ENCODE data around the gene RPL38.

Gene RPL38

DNA sequence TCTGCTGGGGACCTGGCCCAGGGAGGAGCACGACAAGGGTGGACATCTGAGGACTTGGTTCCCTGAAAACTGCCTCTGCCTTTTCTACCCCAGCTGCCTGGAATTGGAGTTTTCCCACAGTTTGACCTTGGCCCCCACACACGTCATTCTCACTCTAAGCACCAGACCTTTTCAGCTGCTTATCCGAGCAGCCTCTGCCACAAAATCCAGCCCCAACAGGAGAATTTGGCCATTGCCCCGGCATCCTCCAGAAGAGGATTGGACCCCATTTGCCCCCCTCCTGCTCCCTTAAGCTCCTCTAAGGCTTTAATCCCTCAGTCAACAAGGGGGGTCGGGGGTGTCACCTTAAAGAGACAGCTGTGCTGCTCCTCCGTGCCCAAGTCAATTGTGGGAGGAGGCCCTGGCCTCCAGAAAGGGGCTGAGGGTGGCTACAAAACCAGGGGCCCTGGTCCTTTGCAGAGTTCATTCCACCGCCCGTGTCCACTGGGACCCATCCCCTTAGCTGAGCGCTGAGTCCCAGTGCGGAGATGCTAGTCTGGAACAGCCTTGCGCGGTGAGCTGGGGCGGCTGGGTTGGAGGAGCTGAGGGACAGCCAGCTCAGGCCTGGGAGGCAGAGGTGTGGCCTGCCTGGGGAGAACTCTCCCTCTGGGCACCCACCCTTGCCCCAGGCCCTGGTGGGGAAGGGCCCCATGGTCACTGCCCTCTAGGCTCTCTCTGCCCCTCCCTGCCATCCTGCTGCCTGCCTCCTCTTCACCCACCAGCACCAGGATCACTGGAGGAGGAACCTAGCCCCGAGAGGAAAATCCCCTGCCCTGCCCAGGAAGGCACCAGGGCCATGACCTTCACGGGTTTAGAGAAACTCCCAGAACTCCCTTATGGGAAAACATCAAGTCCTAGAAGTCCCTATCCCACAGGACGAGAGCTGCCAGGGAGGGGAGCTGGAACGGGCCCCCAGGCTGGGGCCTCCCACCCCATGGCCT is 28.7 kb downstream of the RPL38 start:
- no peaks in the 10 kb centered on the region for H3K36me3 ChIP-seq (ENCODE audit: insufficient read depth, low read length)
- no peak overlapping the region for H3K4me3 ChIP-seq (ENCODE audit: low read length)
- H3K27me3 ChIP-seq (ENCODE audit: insufficient read depth, low read length) = no peaks in the 10 kb centered on the region
- no peak overlapping the region for H3K9ac ChIP-seq (ENCODE audit: low read depth, low read length)
- no peaks in the 10 kb centered on the region for H3K9me3 ChIP-seq (ENCODE audit: insufficient read depth, low read depth, low read length)
- no peak overlapping the region for H3K27ac ChIP-seq (ENCODE audit: low read depth, low read length)
- H3K4me1 ChIP-seq (ENCODE audit: insufficient read depth, low read length) = no peaks in the 10 kb centered on the region
- 86% methylated on average over 17 of the region's 17 CpGs for WGBS

DNA sequence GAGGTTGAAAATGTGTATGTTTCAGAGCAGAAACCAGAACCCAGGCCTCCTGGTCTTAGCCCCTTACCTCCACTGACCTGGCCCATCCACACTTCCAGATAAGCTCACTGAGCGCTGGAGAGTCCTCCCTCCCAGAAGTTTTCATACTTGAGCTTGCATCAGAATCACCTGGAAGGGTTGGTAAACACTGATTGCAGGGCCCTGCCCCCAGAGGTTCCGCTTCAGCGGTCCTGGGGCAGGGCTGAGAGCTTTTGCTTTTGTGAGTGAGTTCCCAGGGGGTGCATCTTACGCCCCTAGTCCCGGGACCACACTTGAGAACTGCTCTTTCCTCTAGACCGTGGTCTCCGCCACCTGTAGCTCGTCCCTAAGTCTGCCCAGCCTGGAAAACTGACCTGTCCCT is 30.5 kb downstream of the RPL38 start:
- Histone ChIP-seq H3K9me3 (ENCODE audit: insufficient read depth, low read depth, low read length) (no peaks in the 10 kb centered on the region), H3K9ac (ENCODE audit: low read depth, low read length) (no peak overlapping the region), H3K27me3 (ENCODE audit: insufficient read depth, low read length) (no peaks in the 10 kb centered on the region), H3K4me1 (ENCODE audit: insufficient read depth, low read length) (no peaks in the 10 kb centered on the region), H3K27ac (ENCODE audit: low read depth, low read length) (no peak overlapping the region), H3K4me3 (ENCODE audit: low read length) (no peak overlapping the region), H3K36me3 (ENCODE audit: insufficient read depth, low read length) (no peaks in the 10 kb centered on the region)
- 86% methylated on average over 8 of the region's 8 CpGs for WGBS

DNA sequence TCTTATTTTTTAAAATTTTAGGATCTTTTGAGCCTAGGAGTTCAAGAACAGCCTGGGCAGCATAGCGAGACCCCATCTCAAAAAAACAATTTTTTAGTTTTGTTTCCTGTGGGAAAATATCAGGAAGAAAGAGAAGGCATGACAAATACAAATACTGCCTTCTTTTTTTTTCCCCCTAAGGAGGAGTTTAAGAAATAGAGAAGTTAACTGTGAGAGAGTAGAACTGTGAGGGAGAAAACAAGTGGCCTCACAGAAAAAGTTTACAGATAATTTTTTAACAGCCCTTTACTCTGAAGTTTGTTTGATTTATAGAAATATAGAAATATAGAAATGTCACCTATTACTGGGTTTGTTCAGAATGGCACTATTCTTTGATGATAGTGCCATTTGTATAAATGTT is 31.0 kb downstream of the RPL38 start:
- Histone ChIP-seq H3K9ac (ENCODE audit: low read depth, low read length) (no peak overlapping the region), H3K4me3 (ENCODE audit: low read length) (no peak overlapping the region), H3K27me3 (ENCODE audit: insufficient read depth, low read length) (no peaks in the 10 kb centered on the region), H3K27ac (ENCODE audit: low read depth, low read length) (no peak overlapping the region), H3K9me3 (ENCODE audit: insufficient read depth, low read depth, low read length) (no peaks in the 10 kb centered on the region), H3K36me3 (ENCODE audit: insufficient read depth, low read length) (no peaks in the 10 kb centered on the region), H3K4me1 (ENCODE audit: insufficient read depth, low read length) (no peaks in the 10 kb centered on the region)
- no CpG with 5 or more reads among the region's 1 CpG for WGBS

DNA sequence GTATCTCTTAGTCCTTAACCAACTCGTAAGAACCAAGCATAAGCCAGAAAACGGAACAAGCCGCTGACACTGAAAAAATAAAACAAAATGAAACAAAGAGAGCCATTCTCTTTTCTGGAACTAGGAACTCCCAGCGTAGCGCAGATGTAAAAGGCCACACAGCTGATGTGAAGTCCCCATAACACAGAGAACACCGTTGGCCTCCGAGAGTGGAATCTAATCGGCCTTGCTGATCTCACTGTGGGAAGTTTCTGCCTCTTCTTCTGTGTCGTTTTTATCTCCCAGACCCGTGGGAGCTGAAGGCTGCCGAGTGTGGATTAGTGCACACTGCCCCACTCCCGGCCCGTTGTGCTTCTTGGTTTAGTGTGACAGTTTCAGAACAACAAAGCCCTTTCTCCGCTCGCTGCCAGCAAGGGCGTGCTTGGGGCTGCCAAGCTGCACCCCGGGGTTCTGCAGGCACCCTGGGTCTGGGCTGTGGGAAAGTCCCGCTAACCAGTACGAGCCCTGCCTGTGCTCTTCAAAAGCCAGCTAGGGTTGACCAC is 31.6 kb downstream of the RPL38 start:
- H3K9me3 ChIP-seq (ENCODE audit: insufficient read depth, low read depth, low read length) = no peaks in the 10 kb centered on the region
- 92% methylated on average over 19 of the region's 19 CpGs for WGBS
- H3K4me1 ChIP-seq (ENCODE audit: insufficient read depth, low read length) = no peaks in the 10 kb centered on the region

DNA sequence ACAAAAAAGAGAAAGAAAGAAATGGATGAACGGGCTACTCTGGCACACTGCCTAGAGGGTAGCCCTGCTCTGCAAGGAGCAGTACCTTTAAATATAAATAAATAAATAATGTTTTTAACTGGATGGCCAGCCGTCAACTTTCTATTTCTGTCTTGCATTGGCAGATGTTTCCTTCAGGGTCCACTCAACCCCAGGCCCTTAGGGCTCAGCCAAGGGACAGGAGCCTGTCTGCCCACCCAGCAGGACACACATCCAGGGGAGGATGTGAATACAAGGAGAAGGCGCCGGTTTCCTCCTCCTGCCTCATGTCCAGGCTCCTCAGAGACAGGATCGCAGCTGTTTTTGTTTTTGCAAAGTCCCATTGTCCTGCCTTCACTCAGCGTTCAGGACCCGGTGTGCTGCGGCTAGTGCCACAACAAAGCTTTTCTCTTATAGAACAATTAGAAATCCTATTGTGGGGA is 32.5 kb downstream of the RPL38 start:
- Histone ChIP-seq H3K27me3 (ENCODE audit: insufficient read depth, low read length) (no peaks in the 10 kb centered on the region), H3K27ac (ENCODE audit: low read depth, low read length) (no peak overlapping the region), H3K4me1 (ENCODE audit: insufficient read depth, low read length) (0 out of 2 replicates have a peak, but pooled peaks cover 2% of the 10 kb centered on the region), H3K9me3 (ENCODE audit: insufficient read depth, low read depth, low read length) (no peaks in the 10 kb centered on the region), H3K4me3 (ENCODE audit: low read length) (no peak overlapping the region), H3K36me3 (ENCODE audit: insufficient read depth, low read length) (no peaks in the 10 kb centered on the region), H3K9ac (ENCODE audit: low read depth, low read length) (no peak overlapping the region)
- 77% methylated on average over 7 of the region's 8 CpGs for WGBS

More for the DNA sequence above, 31.6 kb downstream of the RPL38 start:
- Histone ChIP-seq H3K27ac (ENCODE audit: low read depth, low read length) (no peak overlapping the region), H3K36me3 (ENCODE audit: insufficient read depth, low read length) (no peaks in the 10 kb centered on the region), H3K4me3 (ENCODE audit: low read length) (no peak overlapping the region), H3K27me3 (ENCODE audit: insufficient read depth, low read length) (no peaks in the 10 kb centered on the region), H3K9ac (ENCODE audit: low read depth, low read length) (no peak overlapping the region)

DNA sequence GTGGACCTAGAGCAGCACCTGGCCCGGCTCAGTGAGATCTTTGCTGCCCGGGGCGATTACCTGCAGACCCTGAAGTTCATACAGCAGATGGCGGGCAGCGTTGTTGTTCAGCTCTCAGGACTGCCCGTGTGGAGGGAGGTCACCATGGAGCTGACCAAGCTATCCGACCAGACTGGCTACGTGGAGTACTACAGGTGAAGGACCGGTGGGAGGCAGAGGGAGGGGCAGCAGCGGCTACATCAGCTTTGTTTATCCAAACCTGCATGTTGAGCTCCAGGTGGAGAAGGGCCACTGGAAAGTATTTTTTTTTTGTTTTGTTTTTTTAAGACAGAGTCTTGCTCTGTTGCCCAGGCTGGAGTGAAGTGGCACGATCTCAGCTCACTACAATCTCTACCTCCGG is 33.8 kb downstream of the RPL38 start:
- WGBS = 92% methylated on average over 12 of the region's 12 CpGs
- H3K9me3 ChIP-seq (ENCODE audit: insufficient read depth, low read depth, low read length) = no peaks in the 10 kb centered on the region
- no peak overlapping the region for H3K27ac ChIP-seq (ENCODE audit: low read depth, low read length)
- H3K27me3 ChIP-seq (ENCODE audit: insufficient read depth, low read length) = no peaks in the 10 kb centered on the region
- H3K4me1 ChIP-seq (ENCODE audit: insufficient read depth, low read length) = 0 out of 2 replicates have a peak, but pooled peaks cover 2% of the 10 kb centered on the region
- H3K4me3 ChIP-seq (ENCODE audit: low read length) = no peak overlapping the region
- no peak overlapping the region for H3K9ac ChIP-seq (ENCODE audit: low read depth, low read length)
- H3K36me3 ChIP-seq (ENCODE audit: insufficient read depth, low read length) = no peaks in the 10 kb centered on the region

DNA sequence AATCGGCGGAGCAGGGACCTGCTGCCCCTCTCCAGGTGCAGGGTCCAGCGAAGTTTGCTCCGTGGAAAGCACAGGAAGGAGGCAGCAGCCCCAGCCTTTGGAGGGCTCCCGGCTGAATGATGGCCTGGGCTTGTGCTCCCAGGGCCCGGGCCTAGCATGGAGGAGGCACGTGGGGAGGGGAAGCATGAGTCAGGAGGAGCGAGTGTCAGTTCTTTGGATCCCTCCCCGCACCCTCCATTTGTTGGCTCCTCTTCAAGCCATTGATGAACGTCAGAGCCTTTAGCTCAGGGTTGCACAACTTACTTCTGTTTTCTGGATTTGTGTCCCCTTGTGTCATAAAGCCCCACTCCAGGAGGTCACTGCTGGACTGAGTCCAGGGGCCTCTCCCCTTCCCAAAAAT is 35.7 kb downstream of the RPL38 start:
- H3K9me3 ChIP-seq (ENCODE audit: insufficient read depth, low read depth, low read length) = no peaks in the 10 kb centered on the region
- no peak overlapping the region for H3K27ac ChIP-seq (ENCODE audit: low read depth, low read length)
- WGBS = 71% methylated on average over 10 of the region's 10 CpGs
- H3K4me3 ChIP-seq (ENCODE audit: low read length) = no peak overlapping the region
- 0 out of 2 replicates have a peak, but pooled peaks cover 2% of the 10 kb centered on the region for H3K4me1 ChIP-seq (ENCODE audit: insufficient read depth, low read length)
- H3K9ac ChIP-seq (ENCODE audit: low read depth, low read length) = no peak overlapping the region
- H3K27me3 ChIP-seq (ENCODE audit: insufficient read depth, low read length) = no peaks in the 10 kb centered on the region
- H3K36me3 ChIP-seq (ENCODE audit: insufficient read depth, low read length) = no peaks in the 10 kb centered on the region

DNA sequence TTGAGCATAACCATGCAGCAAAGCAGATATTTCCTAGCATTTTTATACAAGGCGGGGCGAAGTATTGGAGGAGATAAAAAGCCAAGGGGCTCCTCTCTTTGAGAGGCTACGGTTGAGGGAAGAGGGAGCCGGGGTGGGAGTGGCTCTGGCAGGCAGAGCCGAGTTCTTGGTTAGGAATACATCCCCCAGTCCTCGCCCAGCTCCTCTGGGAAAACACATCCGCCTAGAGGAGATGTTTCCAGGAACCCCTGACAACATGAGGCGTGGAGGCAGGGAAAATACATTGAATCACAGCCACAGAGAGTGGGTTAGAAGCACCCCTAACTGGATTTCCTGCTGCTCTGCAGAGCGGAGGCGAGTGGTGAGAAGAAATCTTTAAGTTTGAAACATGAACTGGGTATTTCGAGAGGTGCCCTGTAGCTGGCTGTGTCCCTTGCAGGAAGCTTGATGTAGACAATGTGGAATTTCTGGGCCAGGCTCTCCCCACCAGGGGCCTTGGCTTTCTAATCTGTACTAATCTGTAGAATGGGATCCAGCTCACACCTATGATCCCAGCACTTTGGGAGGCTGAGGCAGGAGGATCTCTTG is 37.2 kb downstream of the RPL38 start:
- Histone ChIP-seq H3K4me1 (ENCODE audit: insufficient read depth, low read length) (peaks cover 7% of the 10 kb centered on the region; the same call in 1 of the 2 replicates), H3K9ac (ENCODE audit: low read depth, low read length) (no peak overlapping the region), H3K27ac (ENCODE audit: low read depth, low read length) (no peak overlapping the region), H3K36me3 (ENCODE audit: insufficient read depth, low read length) (no peaks in the 10 kb centered on the region), H3K9me3 (ENCODE audit: insufficient read depth, low read depth, low read length) (no peaks in the 10 kb centered on the region), H3K4me3 (ENCODE audit: low read length) (no peak overlapping the region), H3K27me3 (ENCODE audit: insufficient read depth, low read length) (no peaks in the 10 kb centered on the region)
- WGBS = 81% methylated on average over 11 of the region's 11 CpGs

DNA sequence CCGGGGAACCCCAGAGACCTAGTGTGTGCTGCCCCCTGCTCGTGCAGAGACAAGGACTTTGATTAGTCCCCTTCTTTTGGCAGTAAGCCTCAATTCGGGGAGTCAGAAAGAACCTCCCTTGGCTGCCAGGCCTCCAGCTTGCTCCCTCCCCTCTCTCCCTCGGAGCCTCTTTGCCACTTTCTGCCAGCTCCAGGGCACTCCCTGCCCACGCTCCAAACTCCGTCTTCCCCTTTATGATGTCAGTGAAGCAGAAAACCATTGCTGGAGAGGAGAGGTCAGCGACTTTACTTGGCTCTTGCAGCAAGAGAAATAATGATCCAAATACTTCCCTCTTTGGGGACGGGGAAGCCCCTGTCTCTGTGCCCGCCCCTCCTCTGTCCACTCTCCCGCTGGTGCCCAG is 38.0 kb downstream of the RPL38 start:
- H3K4me1 ChIP-seq (ENCODE audit: insufficient read depth, low read length) = peaks cover 7% of the 10 kb centered on the region; the same call in 1 of the 2 replicates
- no peak overlapping the region for H3K4me3 ChIP-seq (ENCODE audit: low read length)
- H3K27me3 ChIP-seq (ENCODE audit: insufficient read depth, low read length) = no peaks in the 10 kb centered on the region
- H3K36me3 ChIP-seq (ENCODE audit: insufficient read depth, low read length) = no peaks in the 10 kb centered on the region
- 90% methylated on average over 10 of the region's 10 CpGs for WGBS
- no peak overlapping the region for H3K9ac ChIP-seq (ENCODE audit: low read depth, low read length)
- no peak overlapping the region for H3K27ac ChIP-seq (ENCODE audit: low read depth, low read length)
- H3K9me3 ChIP-seq (ENCODE audit: insufficient read depth, low read depth, low read length) = no peaks in the 10 kb centered on the region

DNA sequence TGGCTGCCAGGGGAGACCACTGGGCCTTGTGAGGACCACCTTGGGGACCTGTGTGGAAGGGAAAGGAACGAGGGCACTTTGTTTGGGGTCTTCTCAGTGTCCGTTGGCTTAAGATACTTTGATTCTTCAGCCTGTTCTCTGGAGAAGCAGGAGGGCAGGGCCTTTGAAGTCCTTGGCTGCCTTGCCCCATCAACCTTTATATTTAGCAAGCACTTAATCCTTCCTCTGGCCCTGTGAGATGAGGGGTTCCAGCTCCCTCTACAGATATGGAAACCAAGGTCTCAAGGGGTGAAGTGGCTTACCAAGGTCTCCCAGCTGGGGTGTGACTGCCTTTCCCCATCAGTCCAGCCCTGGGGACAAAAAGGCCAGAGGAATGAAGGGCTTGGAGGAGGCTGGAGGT is 38.4 kb downstream of the RPL38 start:
- Histone ChIP-seq H3K27ac (ENCODE audit: low read depth, low read length) (no peak overlapping the region), H3K4me3 (ENCODE audit: low read length) (no peak overlapping the region), H3K9me3 (ENCODE audit: insufficient read depth, low read depth, low read length) (no peaks in the 10 kb centered on the region), H3K27me3 (ENCODE audit: insufficient read depth, low read length) (no peaks in the 10 kb centered on the region), H3K9ac (ENCODE audit: low read depth, low read length) (no peak overlapping the region), H3K36me3 (ENCODE audit: insufficient read depth, low read length) (no peaks in the 10 kb centered on the region), H3K4me1 (ENCODE audit: insufficient read depth, low read length) (peaks cover 7% of the 10 kb centered on the region; the same call in 1 of the 2 replicates)
- WGBS = 91% methylated on average over 2 of the region's 2 CpGs

Data from HUES64 (cell line).